Renal cortex interstitium (tissue), 11 donors: ENCODE data around the gene IL4. TPM values are rescaled to one million over a fixed set of nuclear protein-coding genes. Genes with fewer than 3 reads are reported as not detected.
A peak's percentile ranks its signal among the peaks of the same experiment; 100 is the strongest.
"Not testable (repeated sequence)": the region's sequence is repeated elsewhere in the genome, so short reads cannot be mapped to it uniquely, and the experiment has no call there.

Experiments
- DNase-seq, 11 donors: peaks; one replicate each; pipeline ENCODE4 v3.0.0-alpha.2; 2013; ENCODE audit warnings: low read depth in 9 of 11, low spot score in 4 of 11; ENCODE audit errors: extremely low read depth in 1 of 11
- polyA plus RNA-seq, 3 donors: library from polyadenylated mRNA; unstranded; fragments of 120-200 nt; gene quantifications; one replicate each; pipeline ENCODE4 v1.2.1, GENCODE V29; 2013; ENCODE audit not compliant: insufficient read length in 3 of 3

Gene IL4
- polyA plus RNA-seq, 3 donors = 0.38 TPM; not detected in 2

GRCh38 chr5:132686193-132686592, 12.4 kb downstream of the IL4 start:
- no peak for DNase-seq

- no peak for DNase-seq
Observed at GRCh38 chr5:132687995-132688394, 14.2 kb downstream of the IL4 start.

- DNase-seq = no peak
Observed at GRCh38 chr5:132688536-132689339, 14.9 kb downstream of the IL4 start.

GRCh38 chr5:132689513-132689912, 15.7 kb downstream of the IL4 start:
- peak in 3 of 11 donors; percentile 13 to 23 (median 18) for DNase-seq

GRCh38 chr5:132690156-132690555, 16.4 kb downstream of the IL4 start:
- no peak for DNase-seq

- DNase-seq = not testable (repeated sequence)
Observed at GRCh38 chr5:132691755-132692631, 18.2 kb downstream of the IL4 start.

GRCh38 chr5:132692632-132692967, 18.8 kb downstream of the IL4 start:
- DNase-seq = no peak

GRCh38 chr5:132695956-132696355, 22.2 kb downstream of the IL4 start:
- DNase-seq = no peak

- no peak for DNase-seq
Observed at GRCh38 chr5:132704875-132705274, 31.1 kb downstream of the IL4 start.

GRCh38 chr5:132708645-132709044, 34.9 kb downstream of the IL4 start:
- DNase-seq = no peak

GRCh38 chr5:132714456-132715307, 40.9 kb downstream of the IL4 start:
- no peak for DNase-seq

GRCh38 chr5:132718544-132719312, 44.9 kb downstream of the IL4 start:
- DNase-seq = no peak

GRCh38 chr5:132725745-132726144, 52.0 kb downstream of the IL4 start:
- DNase-seq = no peak

- no peak for DNase-seq
Observed at GRCh38 chr5:132729896-132730295, 56.1 kb downstream of the IL4 start.

Other genes with a start within 250 kb of the IL4 start
- gene IRF1, start 183.2 kb upstream of the IL4 start, polyA plus RNA-seq = 10 to 100 TPM; 13.3 to 15.4 (median 15.3) TPM
- not detected for gene IL5, start 130.5 kb upstream of the IL4 start, polyA plus RNA-seq
- gene RAD50, start 117.0 kb upstream of the IL4 start, polyA plus RNA-seq = 10 to 100 TPM; 36.6 to 49.9 (median 48.8) TPM
- gene IL13, start 15.8 kb upstream of the IL4 start, polyA plus RNA-seq = not detected
- gene KIF3A, start 63.6 kb downstream of the IL4 start, polyA plus RNA-seq = 10 to 100 TPM; 20.8 to 24.6 (median 21.3) TPM
- 1 to 10 TPM; 3.0 to 3.8 (median 3.7) TPM for gene CCNI2, start 73.4 kb downstream of the IL4 start, polyA plus RNA-seq
- 10 to 100 TPM; 78.6 to 82.1 (median 79.2) TPM for gene SEPTIN8, start 103.2 kb downstream of the IL4 start, polyA plus RNA-seq
- 1 to 10 TPM; 3.0 to 5.3 (median 4.4) TPM for gene SOWAHA, start 139.3 kb downstream of the IL4 start, polyA plus RNA-seq
- gene SHROOM1, start 156.7 kb downstream of the IL4 start, polyA plus RNA-seq = 10 to 100 TPM; 10.8 to 26.7 (median 14.1) TPM
- gene GDF9, start 192.5 kb downstream of the IL4 start, polyA plus RNA-seq = 1 to 10 TPM; 1.3 to 2.1 (median 1.7) TPM
- gene UQCRQ, start 192.7 kb downstream of the IL4 start, polyA plus RNA-seq = 100 to 1,000 TPM; 202 to 236 (median 231) TPM
- gene LEAP2, start 199.7 kb downstream of the IL4 start, polyA plus RNA-seq = 1 to 10 TPM; 2.5 to 6.6 (median 5.7) TPM